ENCODE measurements around the gene RNF220.

DNA sequence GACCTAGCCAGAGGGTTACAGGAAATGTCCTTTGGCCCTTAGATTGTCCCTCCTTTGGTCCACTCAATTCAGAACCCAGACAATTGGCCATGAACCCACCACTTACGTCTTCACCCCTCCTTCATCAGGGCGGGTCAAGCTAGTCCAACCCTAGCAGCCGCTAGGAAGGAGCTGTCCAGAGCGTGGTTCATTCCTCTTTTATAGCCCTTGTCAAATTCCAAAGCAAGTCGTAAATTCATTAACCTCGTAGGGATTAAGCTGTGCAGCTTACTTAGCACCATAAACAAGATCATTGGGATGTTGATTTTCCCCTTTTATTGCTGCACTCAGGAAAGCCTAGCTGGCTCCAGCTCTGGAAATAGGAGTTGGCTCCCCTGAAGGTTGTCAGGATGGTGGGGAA lies 179.1 kb downstream of the RNF220 start:
- TF ChIP-seq, protein P1, sequence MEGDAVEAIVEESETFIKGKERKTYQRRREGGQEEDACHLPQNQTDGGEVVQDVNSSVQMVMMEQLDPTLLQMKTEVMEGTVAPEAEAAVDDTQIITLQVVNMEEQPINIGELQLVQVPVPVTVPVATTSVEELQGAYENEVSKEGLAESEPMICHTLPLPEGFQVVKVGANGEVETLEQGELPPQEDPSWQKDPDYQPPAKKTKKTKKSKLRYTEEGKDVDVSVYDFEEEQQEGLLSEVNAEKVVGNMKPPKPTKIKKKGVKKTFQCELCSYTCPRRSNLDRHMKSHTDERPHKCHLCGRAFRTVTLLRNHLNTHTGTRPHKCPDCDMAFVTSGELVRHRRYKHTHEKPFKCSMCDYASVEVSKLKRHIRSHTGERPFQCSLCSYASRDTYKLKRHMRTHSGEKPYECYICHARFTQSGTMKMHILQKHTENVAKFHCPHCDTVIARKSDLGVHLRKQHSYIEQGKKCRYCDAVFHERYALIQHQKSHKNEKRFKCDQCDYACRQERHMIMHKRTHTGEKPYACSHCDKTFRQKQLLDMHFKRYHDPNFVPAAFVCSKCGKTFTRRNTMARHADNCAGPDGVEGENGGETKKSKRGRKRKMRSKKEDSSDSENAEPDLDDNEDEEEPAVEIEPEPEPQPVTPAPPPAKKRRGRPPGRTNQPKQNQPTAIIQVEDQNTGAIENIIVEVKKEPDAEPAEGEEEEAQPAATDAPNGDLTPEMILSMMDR (conservative IDR thresholded peaks at IDR 0.05; ENCODE audit: low read length): no peak
- no peak for TF ChIP-seq EZH2phosphoT487 (IDR thresholded peaks at IDR 0.05; ENCODE audit: borderline replicate concordance)
